HG03066 (cell line): ENCODE measurements around the gene PPP1R2B.

Source experiments
- ATAC-seq: cut with Tn5 transposase; IDR thresholded peaks from one replicate; pipeline ENCODE4 v1.9.1; 2021; ENCODE audit warnings: low read depth; ENCODE audit not compliant: unreplicated experiment

PPP1R2B gene

GRCh38 chr5:156870498-156870839 is 20.4 kb downstream of the PPP1R2B start:
- ATAC-seq, result no peak

DNA sequence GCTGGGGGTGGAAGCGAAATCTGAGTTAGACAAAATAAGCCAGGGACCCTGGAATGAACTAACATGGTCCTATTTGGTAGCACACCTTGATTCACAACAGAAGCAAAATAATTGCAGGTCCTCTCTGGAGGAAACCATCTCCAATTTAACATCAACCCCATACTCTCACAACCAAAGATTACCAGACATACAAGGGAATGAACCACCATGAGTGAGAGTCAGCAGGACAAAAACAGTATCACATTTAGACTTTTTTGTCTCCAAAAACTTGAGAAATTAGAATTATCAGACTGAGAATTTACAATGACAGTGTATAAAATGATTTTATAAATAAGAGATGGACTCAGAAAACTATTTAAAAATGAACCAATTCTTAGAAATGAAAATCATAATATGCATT is 21.1 kb downstream of the PPP1R2B start:
- ATAC-seq, result no peak

DNA sequence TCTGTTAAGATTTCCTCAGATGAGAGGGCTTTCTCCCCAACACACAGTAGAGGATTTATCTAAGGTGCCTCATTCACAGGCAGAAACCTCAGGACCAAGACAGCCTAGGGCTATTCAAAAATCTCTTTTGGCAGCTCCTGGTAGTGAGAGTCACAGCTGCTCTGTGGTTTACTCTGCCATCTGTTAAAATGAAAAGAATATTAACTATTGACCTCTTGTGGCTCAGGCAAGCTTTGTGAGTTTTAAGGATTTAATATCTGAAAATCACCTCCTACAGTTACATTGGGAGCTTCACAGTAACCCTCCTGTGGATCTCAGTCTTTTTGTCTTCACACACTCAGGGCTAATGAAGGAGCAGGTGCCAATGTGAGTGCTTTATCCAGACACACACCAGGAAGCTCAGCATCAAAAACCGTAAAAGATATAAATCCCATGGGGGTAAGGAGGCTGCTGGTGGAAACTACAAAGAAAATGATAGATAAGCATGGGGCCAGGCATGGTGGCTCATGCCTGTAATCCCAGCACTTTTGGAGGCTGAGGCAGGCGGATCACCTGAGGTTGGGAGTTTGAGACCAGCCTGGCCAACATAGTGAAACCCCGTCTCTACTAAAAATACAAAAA is 29.7 kb downstream of the PPP1R2B start:
- ATAC-seq, result peak; percentile 92

DNA sequence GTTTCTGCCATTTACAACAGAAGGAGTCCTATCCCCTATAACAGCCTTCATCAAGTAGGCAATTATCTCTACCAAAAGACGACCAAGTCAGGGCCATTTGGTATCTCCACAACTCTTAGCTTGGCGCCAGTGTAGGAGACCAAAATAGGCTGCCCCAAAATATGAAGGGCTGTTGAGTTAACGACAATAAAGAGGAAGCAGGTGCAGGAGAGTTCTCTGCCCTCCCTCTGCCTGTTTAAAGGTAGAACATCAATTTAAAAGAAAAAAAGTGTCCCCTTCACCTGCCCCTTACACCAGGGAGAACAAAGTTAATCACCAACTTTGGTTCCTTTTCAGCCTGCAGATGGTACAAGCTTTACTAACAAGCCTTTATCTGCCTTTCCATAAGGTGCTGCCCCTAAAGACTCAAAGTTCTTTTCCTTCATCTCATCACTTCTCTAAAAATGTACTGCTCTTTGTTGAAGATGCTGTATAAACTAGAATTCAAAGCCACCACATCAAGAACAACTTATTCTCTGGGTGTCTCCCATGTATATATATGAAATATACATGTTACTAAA is 33.3 kb downstream of the PPP1R2B start:
- ATAC-seq, result no peak

DNA sequence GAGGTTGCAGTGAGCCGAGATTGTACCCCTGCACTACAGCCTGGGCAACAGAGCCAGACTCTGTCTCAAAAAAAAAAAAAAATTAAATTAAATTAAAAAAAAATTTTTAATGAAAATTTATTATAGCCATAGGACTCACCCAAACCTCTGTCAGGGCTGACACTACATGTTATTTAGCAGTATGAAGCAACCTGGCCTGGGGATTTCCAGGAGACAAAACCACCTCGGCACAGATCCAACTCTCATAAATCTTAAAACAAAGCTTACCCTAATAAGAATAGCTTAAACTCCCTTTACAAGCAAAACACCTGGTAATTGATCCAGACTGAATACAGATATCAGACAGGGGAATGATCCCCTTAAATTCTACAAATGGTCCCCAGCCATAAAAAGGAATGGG is 38.4 kb downstream of the PPP1R2B start:
- no peak for ATAC-seq

GRCh38 chr5:156892223-156892622 is 42.1 kb downstream of the PPP1R2B start:
- ATAC-seq, result no peak

GRCh38 chr5:156892864-156893263 is 42.8 kb downstream of the PPP1R2B start:
- no peak for ATAC-seq

- peak; percentile 72 for ATAC-seq
Observed at GRCh38 chr5:156893517-156893916, 43.4 kb downstream of the PPP1R2B start.

GRCh38 chr5:156896546-156896945 is 46.5 kb downstream of the PPP1R2B start:
- no peak for ATAC-seq
